ENCODE results near the gene GNAT3. TPM values are rescaled to one million over a fixed set of nuclear protein-coding genes. Genes with fewer than 3 reads are reported as not detected.

GNAT3 gene
- total RNA-seq, 2 experiments from 2014 or later = not detected

GRCh38 chr7:80529362-80529761, 17.5 kb upstream of the GNAT3 start:
- no peak for ATAC-seq (ENCODE audit: poor library complexity)
- Histone ChIP-seq H3K27me3 (ENCODE audit: control insufficient read depth in 1 of 2, insufficient read depth in 2 of 2, low read length in 2 of 2) (no peaks in the 10 kb centered on the region), H3K27ac (ENCODE audit: low read depth in 1 of 2, low read length in 2 of 2) (no peak overlapping the region), H3K36me3 (ENCODE audit: insufficient read depth, low read length) (no peaks in the 10 kb centered on the region), H3K9me3 (ENCODE audit: control insufficient read depth in 1 of 2, insufficient read depth in 1 of 2, low read length in 2 of 2) (peaks cover 0 to 17% of the 10 kb centered on the region in 2 experiments), H3K4me1 (ENCODE audit: insufficient read depth, low read length) (no peaks in the 10 kb centered on the region), H3K4me3 (ENCODE audit: low read length) (no peak overlapping the region)
- no peaks in the 10 kb centered on the region for H3K9me3 Mint-ChIP-seq
- H3K4me1 Mint-ChIP-seq (ENCODE audit: low read depth) = no peaks in the 10 kb centered on the region
- no peak for DNase-seq
- H3K27me3 Mint-ChIP-seq = no peaks in the 10 kb centered on the region
- no peak overlapping the region for H3K27ac Mint-ChIP-seq
- H3K4me3 Mint-ChIP-seq = no peak overlapping the region
- POLR2A ChIA-PET = interaction anchor here (0.6 kb wide), 1 partner anchor 1120 kb away, joined by 4 read pairs; no protein-coding TSS in a partner anchor
- intact Hi-C loops (cut with DNase I, micrococcal nuclease) = no loop called here
- H3K36me3 Mint-ChIP-seq (ENCODE audit: low read depth) = no peaks in the 10 kb centered on the region
- CTCF ChIA-PET = no interaction called here
- TF ChIP-seq CTCF (IDR thresholded peaks at IDR 0.05) = no peak

GRCh38 chr7:80528689-80529088, 16.8 kb upstream of the GNAT3 start:
- Histone ChIP-seq H3K27me3 (ENCODE audit: control insufficient read depth in 1 of 2, insufficient read depth in 2 of 2, low read length in 2 of 2) (no peaks in the 10 kb centered on the region), H3K4me1 (ENCODE audit: insufficient read depth, low read length) (no peaks in the 10 kb centered on the region), H3K4me3 (ENCODE audit: low read length) (no peak overlapping the region), H3K27ac (ENCODE audit: low read depth in 1 of 2, low read length in 2 of 2) (no peak overlapping the region), H3K9me3 (ENCODE audit: control insufficient read depth in 1 of 2, insufficient read depth in 1 of 2, low read length in 2 of 2) (peaks cover 0 to 17% of the 10 kb centered on the region in 2 experiments), H3K36me3 (ENCODE audit: insufficient read depth, low read length) (no peaks in the 10 kb centered on the region)
- H3K36me3 Mint-ChIP-seq (ENCODE audit: low read depth) = no peaks in the 10 kb centered on the region
- intact Hi-C loops (cut with DNase I, micrococcal nuclease) = no loop called here
- no peak overlapping the region for H3K4me3 Mint-ChIP-seq
- CTCF ChIA-PET = no interaction called here
- H3K27me3 Mint-ChIP-seq = no peaks in the 10 kb centered on the region
- POLR2A ChIA-PET = no interaction called here
- TF ChIP-seq CTCF (IDR thresholded peaks at IDR 0.05) = no peak
- H3K9me3 Mint-ChIP-seq = no peaks in the 10 kb centered on the region
- H3K4me1 Mint-ChIP-seq (ENCODE audit: low read depth) = no peaks in the 10 kb centered on the region
- no peak overlapping the region for H3K27ac Mint-ChIP-seq
- ATAC-seq (ENCODE audit: poor library complexity) = no peak
- no peak for DNase-seq

- Mint-ChIP-seq H3K9me3 (no peaks in the 10 kb centered on the region), H3K4me1 (ENCODE audit: low read depth) (no peaks in the 10 kb centered on the region), H3K4me3 (no peak overlapping the region), H3K27me3 (no peaks in the 10 kb centered on the region), H3K36me3 (ENCODE audit: low read depth) (no peaks in the 10 kb centered on the region), H3K27ac (no peak overlapping the region)
- no peak for TF ChIP-seq CTCF (IDR thresholded peaks at IDR 0.05)
- Histone ChIP-seq H3K4me3 (ENCODE audit: low read length) (no peak overlapping the region), H3K27ac (ENCODE audit: low read depth in 1 of 2, low read length in 2 of 2) (no peak overlapping the region), H3K27me3 (ENCODE audit: control insufficient read depth in 1 of 2, insufficient read depth in 2 of 2, low read length in 2 of 2) (no peaks in the 10 kb centered on the region), H3K9me3 (ENCODE audit: control insufficient read depth in 1 of 2, insufficient read depth in 1 of 2, low read length in 2 of 2) (peaks cover 0 to 10% of the 10 kb centered on the region in 2 experiments), H3K36me3 (ENCODE audit: insufficient read depth, low read length) (no peaks in the 10 kb centered on the region), H3K4me1 (ENCODE audit: insufficient read depth, low read length) (no peaks in the 10 kb centered on the region)
- POLR2A ChIA-PET = no interaction called here
- CTCF ChIA-PET = no interaction called here
- ATAC-seq (ENCODE audit: poor library complexity) (no peak), DNase-seq (no peak)
- intact Hi-C loops (cut with DNase I, micrococcal nuclease) = no loop called here
Measured at GRCh38 chr7:80526472-80526871, 14.6 kb upstream of the GNAT3 start.
